ENCODE data around the gene MMP12. TPM values are rescaled to one million over a fixed set of nuclear protein-coding genes. Genes with fewer than 3 reads are reported as not detected.

The MMP12 gene
- total RNA-seq, 2 donors from 2014 or later, result not detected

GRCh38 chr11:102813484-102813883 is 61.3 kb downstream of the MMP12 start:
- intact Hi-C loops (cut with DNase I), result no loop called here
- DNase-seq (ENCODE audit: low spot score), result no peak

Other genes with a start within 250 kb of the MMP12 start
- not detected for gene MMP20, start 249.7 kb downstream of the MMP12 start, total RNA-seq
- under 1 TPM; 0.14 to 0.32 TPM for gene MMP27, start 169.2 kb downstream of the MMP12 start, total RNA-seq
- 1 to 10 TPM in 1 of 2 donors, under 1 TPM in 1; 0.67 to 1.2 TPM for gene MMP8, start 150.0 kb downstream of the MMP12 start, total RNA-seq
- gene MMP10, start 94.4 kb downstream of the MMP12 start, total RNA-seq, result not detected
- gene MMP1, start 76.8 kb downstream of the MMP12 start, total RNA-seq, result 1 to 10 TPM in 1 of 2 donors, under 1 TPM in 1; 0.46 to 1.4 TPM
- under 1 TPM; 0.14 to 0.60 TPM for gene MMP3, start 31.4 kb downstream of the MMP12 start, total RNA-seq
- gene MMP13, start 80.8 kb upstream of the MMP12 start, total RNA-seq, result not detected
- 10 to 100 TPM; 19.7 to 26.4 TPM for gene DCUN1D5, start 217.2 kb upstream of the MMP12 start, total RNA-seq
- gene DYNC2H1, start 234.4 kb upstream of the MMP12 start, total RNA-seq, result 10 to 100 TPM; 15.8 to 24.1 TPM